OCI-LY3 (cell line): ENCODE results near the gene ALDH8A1.

Experiments
- EZH2phosphoT487 ChIP-seq: fragments of 200-600 bp; shearing (Covaris generic); IDR thresholded peaks from 2 replicates; pipeline ENCODE4 v1.6.1; 2018; ENCODE audit warnings: antibody characterized with exemption, mixed run types, low read depth
- TF ChIP-seq, protein P1 (sequence below): fragments of 200-600, 300-600 bp; sonication (generic); IDR thresholded peaks from 2 replicates; pipeline ENCODE4 v1.5.1; 2014; ENCODE audit warnings: antibody characterized with exemption, low read length, low read depth

DNA sequence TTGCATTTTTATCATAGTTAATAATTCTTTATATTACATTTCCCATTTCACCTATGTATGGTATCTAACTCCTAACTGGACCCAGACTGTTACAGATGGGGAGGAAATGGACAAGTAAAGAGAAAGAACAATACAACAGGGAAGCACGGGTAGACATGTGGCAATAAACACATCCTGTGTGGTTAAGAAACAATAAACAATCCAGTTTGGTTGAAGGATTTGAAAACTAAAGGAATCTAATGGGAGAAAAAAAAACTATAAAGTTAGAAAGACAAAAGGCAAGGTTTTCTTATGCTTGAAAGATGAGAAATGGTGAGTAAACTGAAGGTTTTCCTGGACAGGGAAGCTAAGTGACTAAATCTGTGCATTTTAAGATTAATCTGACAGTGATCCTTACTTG lies 34.9 kb upstream of the ALDH8A1 start:
- TF ChIP-seq, protein P1, sequence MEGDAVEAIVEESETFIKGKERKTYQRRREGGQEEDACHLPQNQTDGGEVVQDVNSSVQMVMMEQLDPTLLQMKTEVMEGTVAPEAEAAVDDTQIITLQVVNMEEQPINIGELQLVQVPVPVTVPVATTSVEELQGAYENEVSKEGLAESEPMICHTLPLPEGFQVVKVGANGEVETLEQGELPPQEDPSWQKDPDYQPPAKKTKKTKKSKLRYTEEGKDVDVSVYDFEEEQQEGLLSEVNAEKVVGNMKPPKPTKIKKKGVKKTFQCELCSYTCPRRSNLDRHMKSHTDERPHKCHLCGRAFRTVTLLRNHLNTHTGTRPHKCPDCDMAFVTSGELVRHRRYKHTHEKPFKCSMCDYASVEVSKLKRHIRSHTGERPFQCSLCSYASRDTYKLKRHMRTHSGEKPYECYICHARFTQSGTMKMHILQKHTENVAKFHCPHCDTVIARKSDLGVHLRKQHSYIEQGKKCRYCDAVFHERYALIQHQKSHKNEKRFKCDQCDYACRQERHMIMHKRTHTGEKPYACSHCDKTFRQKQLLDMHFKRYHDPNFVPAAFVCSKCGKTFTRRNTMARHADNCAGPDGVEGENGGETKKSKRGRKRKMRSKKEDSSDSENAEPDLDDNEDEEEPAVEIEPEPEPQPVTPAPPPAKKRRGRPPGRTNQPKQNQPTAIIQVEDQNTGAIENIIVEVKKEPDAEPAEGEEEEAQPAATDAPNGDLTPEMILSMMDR: no peak
- no peak for TF ChIP-seq EZH2phosphoT487
